Stimulated activated CD4-positive, alpha-beta T cell treated with anti-CD3 and anti-CD28 coated beads, Interleukin-4, amount 100 ng/mL, for 24 hours (primary cell): ENCODE data around the gene HLA-DRB1.
"Not testable (repeated sequence)": the region's sequence is repeated elsewhere in the genome, so short reads cannot be mapped to it uniquely, and the experiment has no call there.

Experiments used
- DNase-seq: peaks from one replicate; pipeline ENCODE4 v3.0.0-alpha.2; 2020

The HLA-DRB1 gene

GRCh38 chr6:32609391-32609730 lies 19.7 kb upstream of the HLA-DRB1 start:
- no peak for DNase-seq

- no peak for DNase-seq
These were observed 18.7 kb upstream of the HLA-DRB1 start for GRCh38 chr6:32608362-32608761.

GRCh38 chr6:32607988-32608298 lies 18.3 kb upstream of the HLA-DRB1 start:
- no peak for DNase-seq

- no peak for DNase-seq
These were observed 17.8 kb upstream of the HLA-DRB1 start for GRCh38 chr6:32607263-32607987.

GRCh38 chr6:32604434-32604877 lies 14.8 kb upstream of the HLA-DRB1 start:
- no peak for DNase-seq

GRCh38 chr6:32603888-32604287 lies 14.2 kb upstream of the HLA-DRB1 start:
- DNase-seq, result no peak

- no peak for DNase-seq
These were observed 13.6 kb upstream of the HLA-DRB1 start for GRCh38 chr6:32603222-32603621.

- DNase-seq, result no peak
These were observed 12.7 kb upstream of the HLA-DRB1 start for GRCh38 chr6:32602383-32602782.

- no peak for DNase-seq
These were observed 7.4 kb upstream of the HLA-DRB1 start for GRCh38 chr6:32597024-32597423.

- not testable (repeated sequence) for DNase-seq
These were observed 1.1 kb upstream of the HLA-DRB1 start for GRCh38 chr6:32590713-32591112.

GRCh38 chr6:32588156-32588555 lies 1.5 kb downstream of the HLA-DRB1 start:
- DNase-seq, result no peak

- DNase-seq, result no peak
These were observed 6.1 kb downstream of the HLA-DRB1 start for GRCh38 chr6:32583527-32583898.

- no peak for DNase-seq
These were observed 8.1 kb downstream of the HLA-DRB1 start for GRCh38 chr6:32581315-32582095.

- DNase-seq, result no peak
These were observed 9.1 kb downstream of the HLA-DRB1 start for GRCh38 chr6:32580593-32580992.

GRCh38 chr6:32578962-32579361 lies 10.7 kb downstream of the HLA-DRB1 start:
- DNase-seq, result no peak

GRCh38 chr6:32577493-32577892 lies 12.2 kb downstream of the HLA-DRB1 start:
- DNase-seq, result not testable (repeated sequence)

GRCh38 chr6:32576250-32576649 lies 13.4 kb downstream of the HLA-DRB1 start:
- DNase-seq, result no peak

GRCh38 chr6:32570363-32570905 lies 19.2 kb downstream of the HLA-DRB1 start:
- DNase-seq, result no peak

- no peak for DNase-seq
These were observed 21.1 kb downstream of the HLA-DRB1 start for GRCh38 chr6:32568561-32568960.

- no peak for DNase-seq
These were observed 22.7 kb downstream of the HLA-DRB1 start for GRCh38 chr6:32566957-32567356.

GRCh38 chr6:32565511-32565910 lies 24.1 kb downstream of the HLA-DRB1 start:
- DNase-seq, result no peak

- DNase-seq, result no peak
These were observed 26.7 kb downstream of the HLA-DRB1 start for GRCh38 chr6:32562940-32563339.

- DNase-seq, result no peak
These were observed 29.9 kb downstream of the HLA-DRB1 start for GRCh38 chr6:32559747-32560146.

- DNase-seq, result no peak
These were observed 31.1 kb downstream of the HLA-DRB1 start for GRCh38 chr6:32558426-32559057.
